Astrocyte of the spinal cord (primary cell): ENCODE data around the gene TMEM132E.

Source experiments
- DNase-seq: peaks from one replicate; pipeline ENCODE4 v3.0.0; 2011; ENCODE audit warnings: low read depth, low spot score
- H3K4me3 ChIP-seq: 2 replicates; pipeline ENCODE4 v1.5.1; 2011; ENCODE audit warnings: low read depth, mild to moderate bottlenecking, low read length, moderate library complexity
- in situ Hi-C: cut with HindIII; loops from 2 replicates; pipeline ENCODE4 v1.10.0; 2017; ENCODE audit warnings: low sequenced_read_pairs
- TF ChIP-seq, protein P1 (sequence below): IDR thresholded peaks from 2 replicates; pipeline ENCODE4 v1.5.1; 2012; ENCODE audit warnings: low read depth, mild to moderate bottlenecking, low read length, inconsistent platforms

The TMEM132E gene

DNA sequence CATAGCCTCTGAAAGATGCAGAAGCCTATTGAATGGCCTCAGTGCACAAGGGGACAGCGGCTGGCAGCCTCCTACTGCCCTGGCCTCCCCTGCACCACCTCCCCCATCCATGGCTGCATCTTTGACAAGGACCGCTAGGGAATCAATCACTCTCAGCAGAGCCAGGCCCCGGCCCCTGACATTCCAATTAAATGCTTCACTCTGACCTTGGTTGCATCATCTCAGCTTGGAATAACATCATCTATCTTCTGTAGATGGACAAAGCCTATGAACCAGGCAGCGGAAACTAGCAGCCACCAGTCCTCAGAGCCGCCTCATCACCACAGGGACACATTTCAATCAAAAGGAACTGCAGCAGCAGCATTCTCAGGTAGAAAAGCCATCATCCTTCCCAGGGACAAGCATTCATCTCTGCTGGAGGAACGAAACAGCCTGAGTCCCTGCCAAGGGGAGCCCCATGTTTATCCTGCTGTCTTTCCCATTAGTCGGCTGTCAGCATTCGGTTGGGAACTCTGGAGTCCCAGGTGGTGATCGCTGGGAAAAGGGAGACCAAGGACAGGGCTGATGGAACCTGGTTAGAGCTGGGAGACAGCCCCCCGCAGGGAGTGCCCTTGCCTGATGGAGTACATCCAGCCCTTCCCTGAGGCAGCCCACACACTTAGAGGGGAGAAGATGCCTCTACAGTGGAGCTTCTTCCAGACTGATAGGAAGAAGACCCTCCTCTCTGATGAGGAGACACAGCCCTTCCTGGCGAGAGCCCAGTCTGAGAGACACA is 11.5 kb upstream of the TMEM132E start:
- DNase-seq = no peak
- in situ Hi-C loops = no loop called here
- no peak overlapping the region for H3K4me3 ChIP-seq
- TF ChIP-seq, protein P1, sequence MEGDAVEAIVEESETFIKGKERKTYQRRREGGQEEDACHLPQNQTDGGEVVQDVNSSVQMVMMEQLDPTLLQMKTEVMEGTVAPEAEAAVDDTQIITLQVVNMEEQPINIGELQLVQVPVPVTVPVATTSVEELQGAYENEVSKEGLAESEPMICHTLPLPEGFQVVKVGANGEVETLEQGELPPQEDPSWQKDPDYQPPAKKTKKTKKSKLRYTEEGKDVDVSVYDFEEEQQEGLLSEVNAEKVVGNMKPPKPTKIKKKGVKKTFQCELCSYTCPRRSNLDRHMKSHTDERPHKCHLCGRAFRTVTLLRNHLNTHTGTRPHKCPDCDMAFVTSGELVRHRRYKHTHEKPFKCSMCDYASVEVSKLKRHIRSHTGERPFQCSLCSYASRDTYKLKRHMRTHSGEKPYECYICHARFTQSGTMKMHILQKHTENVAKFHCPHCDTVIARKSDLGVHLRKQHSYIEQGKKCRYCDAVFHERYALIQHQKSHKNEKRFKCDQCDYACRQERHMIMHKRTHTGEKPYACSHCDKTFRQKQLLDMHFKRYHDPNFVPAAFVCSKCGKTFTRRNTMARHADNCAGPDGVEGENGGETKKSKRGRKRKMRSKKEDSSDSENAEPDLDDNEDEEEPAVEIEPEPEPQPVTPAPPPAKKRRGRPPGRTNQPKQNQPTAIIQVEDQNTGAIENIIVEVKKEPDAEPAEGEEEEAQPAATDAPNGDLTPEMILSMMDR = no peak

- DNase-seq = no peak
- H3K4me3 ChIP-seq = no peak overlapping the region
- TF ChIP-seq, protein P1 = no peak
- in situ Hi-C loops = no loop called here
These were observed 10.4 kb upstream of the TMEM132E start for GRCh38 chr17:34568953-34569352.

- no peak for DNase-seq
- TF ChIP-seq, protein P1 = no peak
- H3K4me3 ChIP-seq = no peak overlapping the region
- in situ Hi-C loops = no loop called here
These were observed 9.8 kb upstream of the TMEM132E start for GRCh38 chr17:34569591-34569990.

GRCh38 chr17:34570506-34570905 is 8.9 kb upstream of the TMEM132E start:
- H3K4me3 ChIP-seq = no peak overlapping the region
- DNase-seq = no peak
- in situ Hi-C loops = no loop called here
- TF ChIP-seq, protein P1 = no peak

GRCh38 chr17:34571428-34572130 is 7.8 kb upstream of the TMEM132E start:
- no peak for DNase-seq

GRCh38 chr17:34572483-34572882 is 6.9 kb upstream of the TMEM132E start:
- H3K4me3 ChIP-seq = no peak overlapping the region
- DNase-seq = no peak
- in situ Hi-C loops = no loop called here
- TF ChIP-seq, protein P1 = no peak

More at GRCh38 chr17:34571428-34572130, 7.8 kb upstream of the TMEM132E start:
- in situ Hi-C loops = no loop called here
- TF ChIP-seq, protein P1 = no peak
- H3K4me3 ChIP-seq = no peak overlapping the region
